HepG2 (cell line): ENCODE measurements around the gene HES2. TPM values are rescaled to one million over a fixed set of nuclear protein-coding genes. Genes with fewer than 3 reads are reported as not detected.

ENCODE experiments used
- ARHGAP35 ChIP-seq: sonication (generic); formaldehyde crosslinking; IDR thresholded peaks from 2 replicates; pipeline ENCODE4 v1.9.0; 2022; ENCODE audit warnings: mild to moderate bottlenecking, inconsistent platforms, moderate library complexity, missing genetic modification reagents, borderline replicate concordance
- ARID4A ChIP-seq: sonication (generic); formaldehyde crosslinking; IDR thresholded peaks from 2 replicates; pipeline ENCODE4 v1.5.0; 2020; ENCODE audit warnings: mild to moderate bottlenecking, missing genetic modification reagents, borderline replicate concordance
- BHLHE40 ChIP-seq: IDR thresholded peaks from 2 replicates; pipeline ENCODE4 v1.6.1; 2011; ENCODE audit warnings: low read length, improper control_type of control experiment
- BORCS8-MEF2B ChIP-seq: sonication (generic); formaldehyde crosslinking; IDR thresholded peaks from 2 replicates; pipeline ENCODE4 v1.8.0; 2022; ENCODE audit warnings: mild to moderate bottlenecking, missing genetic modification reagents
- CBX1 ChIP-seq: IDR thresholded peaks from one replicate; pipeline ENCODE4 v1.6.1; 2016; ENCODE audit warnings: antibody characterized with exemption, low read depth
- CHD4 ChIP-seq: fragments of 200-600 bp; sonication (generic); IDR thresholded peaks from 2 replicates; pipeline ENCODE4 v1.7.0; 2017; ENCODE audit warnings: mild to moderate bottlenecking, low read length, borderline replicate concordance
- CSRNP2 ChIP-seq: sonication (generic); formaldehyde crosslinking; conservative IDR thresholded peaks from 2 replicates; pipeline ENCODE4 v1.8.0; 2022; ENCODE audit warnings: low read depth, missing genetic modification reagents
- E2F2 ChIP-seq: sonication (generic); formaldehyde crosslinking; IDR thresholded peaks from 2 replicates; pipeline ENCODE4 v1.4.0; 2020; ENCODE audit warnings: missing genetic modification reagents, borderline replicate concordance
- GPN1 ChIP-seq: sonication (generic); formaldehyde crosslinking; IDR thresholded peaks from 2 replicates; pipeline ENCODE4 v1.5.1; 2020; ENCODE audit warnings: missing genetic modification reagents, borderline replicate concordance
- MAFF ChIP-seq: IDR thresholded peaks from 2 replicates; pipeline ENCODE4 v1.6.1; 2011; ENCODE audit warnings: low read depth, low read length, improper control_type of control experiment
- POLR2G ChIP-seq: fragments of 200-400 bp; formaldehyde crosslinking; IDR thresholded peaks from 2 replicates; pipeline ENCODE4 v1.6.1; 2018; ENCODE audit warnings: mild to moderate bottlenecking, low read depth, low read length, moderate library complexity
- SPEN ChIP-seq: sonication (generic); formaldehyde crosslinking; IDR thresholded peaks from 2 replicates; pipeline ENCODE4 v1.5.1; 2020; ENCODE audit warnings: low read depth, mild to moderate bottlenecking, missing genetic modification reagents
- TBX3 ChIP-seq: fragments of 450-650 bp; IDR thresholded peaks from 2 replicates; pipeline ENCODE4 v1.6.1; 2017; ENCODE audit warnings: antibody characterized with exemption, mild to moderate bottlenecking, inconsistent platforms, borderline replicate concordance
- ZBTB8A ChIP-seq: sonication (generic); formaldehyde crosslinking; IDR thresholded peaks from 2 replicates; pipeline ENCODE4 v1.4.0; 2020; ENCODE audit warnings: mild to moderate bottlenecking, low read depth, missing genetic modification reagents, borderline replicate concordance
- ZNF292 ChIP-seq: sonication (generic); formaldehyde crosslinking; IDR thresholded peaks from 2 replicates; pipeline ENCODE4 v1.8.1; 2022; ENCODE audit warnings: mild to moderate bottlenecking, low read depth, missing genetic modification reagents, borderline replicate concordance
- ZNF430 ChIP-seq: sonication (generic); formaldehyde crosslinking; IDR thresholded peaks from 2 replicates; pipeline ENCODE4 v1.9.0; 2021; ENCODE audit warnings: mild to moderate bottlenecking, missing genetic modification reagents
- ZNF761 ChIP-seq: sonication (generic); formaldehyde crosslinking; conservative IDR thresholded peaks from 2 replicates; pipeline ENCODE4 v1.4.0; 2020; ENCODE audit warnings: mild to moderate bottlenecking, missing genetic modification reagents
- polyA plus RNA-seq, 8 experiments: library from polyadenylated mRNA; depleted of rRNA in 3 of 8; stranded (reverse) in 7 of 8; unstranded in 1 of 8; fragments of >200 nt; fragmentation: Illumina TruSeq in 4 of 8; extraction: Trizol in 4 of 8; gene quantifications; 2 replicates each; pipeline versions ENCODE4 v1.2.1 to v1.2.3, GENCODE V29; 2011 to 2016; ENCODE audit warnings: low read depth in 4 of 8, missing spikeins in 1 of 8, mixed read lengths in 1 of 8; ENCODE audit not compliant: insufficient read depth in 1 of 8
- total RNA-seq, 5 experiments: library from RNA; depleted of rRNA; stranded (reverse); fragments of >200 nt; fragmentation: Illumina TruSeq; extraction: Trizol; gene quantifications; 2 replicates each; pipeline ENCODE4 v1.2.3, GENCODE V29; 2016; ENCODE audit warnings: low read depth in 1 of 5
- TF ChIP-seq, protein P1 (sequence below): sonication (generic); formaldehyde crosslinking; IDR thresholded peaks from 2 replicates; pipeline ENCODE4 v1.4.0; 2020; ENCODE audit warnings: missing genetic modification reagents

Gene HES2
- total and polyA plus RNA-seq, 2 of the 13 experiments (the other 11 are each of a cell fraction or from before 2014, with no cell fraction given) = 0.11 to 0.17 TPM

GRCh38 chr1:6447818-6448748 lies 28.4 kb upstream of the HES2 start (continued):
- TF ChIP-seq BORCS8-MEF2B (no peak), SPEN (CRISPR knock-in tag) (peak; percentile 64; the same call in 1 of the 2 replicates), ARHGAP35 (CRISPR knock-in tag) (no peak), POLR2G (peak; percentile 76), CHD4 (no peak), ZNF292 (CRISPR knock-in tag) (no peak), ZBTB8A (CRISPR knock-in tag) (no peak), ZNF761 (no peak), ARID4A (CRISPR knock-in tag) (peak; percentile 11; the same call in 1 of the 2 replicates), MAFF (no peak), E2F2 (no peak), TBX3 (no peak), CBX1 (no peak), ZNF430 (peak; percentile 70), CSRNP2 (CRISPR knock-in tag) (no peak), GPN1 (CRISPR knock-in tag) (no peak), BHLHE40 (no peak)
- TF ChIP-seq, protein P1, sequence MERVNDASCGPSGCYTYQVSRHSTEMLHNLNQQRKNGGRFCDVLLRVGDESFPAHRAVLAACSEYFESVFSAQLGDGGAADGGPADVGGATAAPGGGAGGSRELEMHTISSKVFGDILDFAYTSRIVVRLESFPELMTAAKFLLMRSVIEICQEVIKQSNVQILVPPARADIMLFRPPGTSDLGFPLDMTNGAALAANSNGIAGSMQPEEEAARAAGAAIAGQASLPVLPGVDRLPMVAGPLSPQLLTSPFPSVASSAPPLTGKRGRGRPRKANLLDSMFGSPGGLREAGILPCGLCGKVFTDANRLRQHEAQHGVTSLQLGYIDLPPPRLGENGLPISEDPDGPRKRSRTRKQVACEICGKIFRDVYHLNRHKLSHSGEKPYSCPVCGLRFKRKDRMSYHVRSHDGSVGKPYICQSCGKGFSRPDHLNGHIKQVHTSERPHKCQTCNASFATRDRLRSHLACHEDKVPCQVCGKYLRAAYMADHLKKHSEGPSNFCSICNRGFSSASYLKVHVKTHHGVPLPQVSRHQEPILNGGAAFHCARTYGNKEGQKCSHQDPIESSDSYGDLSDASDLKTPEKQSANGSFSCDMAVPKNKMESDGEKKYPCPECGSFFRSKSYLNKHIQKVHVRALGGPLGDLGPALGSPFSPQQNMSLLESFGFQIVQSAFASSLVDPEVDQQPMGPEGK (CRISPR knock-in tag) = peak; percentile 95
